SH-SY5Y (cell line): ENCODE data around the gene LPIN3.

Experiments
- GATA2 ChIP-seq: IDR thresholded peaks from 2 replicates; pipeline ENCODE4 v1.6.1; 2011; ENCODE audit warnings: mild to moderate bottlenecking, low read depth, low read length
- GATA3 ChIP-seq: IDR thresholded peaks from 2 replicates; pipeline ENCODE4 v1.6.1; 2011; ENCODE audit warnings: low read depth, mild to moderate bottlenecking, low read length, moderate library complexity

Gene LPIN3

GRCh38 chr20:41350408-41350962 lies 9.9 kb downstream of the LPIN3 start:
- TF ChIP-seq GATA3 = no peak
- no peak for TF ChIP-seq GATA2

- no peak for TF ChIP-seq GATA2
- TF ChIP-seq GATA3 = no peak
Observed at GRCh38 chr20:41352106-41352505, 11.5 kb downstream of the LPIN3 start.

GRCh38 chr20:41352666-41353065 lies 12.0 kb downstream of the LPIN3 start:
- TF ChIP-seq GATA3 = no peak
- TF ChIP-seq GATA2 = no peak

GRCh38 chr20:41353530-41353929 lies 12.9 kb downstream of the LPIN3 start:
- no peak for TF ChIP-seq GATA3
- no peak for TF ChIP-seq GATA2

GRCh38 chr20:41355192-41355591 lies 14.6 kb downstream of the LPIN3 start:
- TF ChIP-seq GATA2 = no peak
- no peak for TF ChIP-seq GATA3

- TF ChIP-seq GATA2 (no peak), GATA3 (no peak)
Observed at GRCh38 chr20:41355598-41356203, 15.1 kb downstream of the LPIN3 start.

- no peak for TF ChIP-seq GATA2
- no peak for TF ChIP-seq GATA3
Observed at GRCh38 chr20:41356951-41357350, 16.3 kb downstream of the LPIN3 start.

GRCh38 chr20:41357424-41358163 lies 17.0 kb downstream of the LPIN3 start:
- TF ChIP-seq GATA3 = no peak
- no peak for TF ChIP-seq GATA2

GRCh38 chr20:41358230-41358629 lies 17.6 kb downstream of the LPIN3 start:
- TF ChIP-seq GATA2 (no peak), GATA3 (no peak)

GRCh38 chr20:41358717-41359116 lies 18.1 kb downstream of the LPIN3 start:
- TF ChIP-seq GATA2 = no peak
- TF ChIP-seq GATA3 = no peak

- TF ChIP-seq GATA3 = no peak
- TF ChIP-seq GATA2 = no peak
Observed at GRCh38 chr20:41359541-41360011, 19.0 kb downstream of the LPIN3 start.

- no peak for TF ChIP-seq GATA2
- no peak for TF ChIP-seq GATA3
Observed at GRCh38 chr20:41360831-41361756, 20.5 kb downstream of the LPIN3 start.

- no peak for TF ChIP-seq GATA3
- TF ChIP-seq GATA2 = no peak
Observed at GRCh38 chr20:41361757-41362747, 21.4 kb downstream of the LPIN3 start.
